Measurements from ENCODE around the gene HOTAIR.
A peak's percentile ranks its signal among the peaks of the same experiment; 100 is the strongest.

HOTAIR gene

DNA sequence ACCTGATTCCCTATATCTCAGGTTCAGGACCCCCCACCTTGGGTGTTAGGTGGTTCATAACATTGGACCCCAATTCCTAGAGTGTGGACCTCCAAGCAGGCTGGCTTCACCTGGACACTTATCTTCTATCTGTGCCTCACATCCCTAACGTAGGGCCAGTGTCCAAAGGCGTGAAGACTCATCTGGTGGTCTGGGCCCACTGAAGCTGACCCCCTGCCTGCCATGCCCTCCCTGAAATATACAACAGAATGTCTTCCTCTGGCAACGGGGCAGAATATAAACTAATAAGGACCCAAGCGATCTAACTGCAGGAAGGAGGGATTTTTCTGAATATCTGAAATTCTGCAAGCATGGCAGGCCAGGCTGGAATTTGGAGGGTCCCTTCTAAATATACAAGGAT, 30.5 kb downstream of the HOTAIR start:
- no peak for DNase-seq

DNA sequence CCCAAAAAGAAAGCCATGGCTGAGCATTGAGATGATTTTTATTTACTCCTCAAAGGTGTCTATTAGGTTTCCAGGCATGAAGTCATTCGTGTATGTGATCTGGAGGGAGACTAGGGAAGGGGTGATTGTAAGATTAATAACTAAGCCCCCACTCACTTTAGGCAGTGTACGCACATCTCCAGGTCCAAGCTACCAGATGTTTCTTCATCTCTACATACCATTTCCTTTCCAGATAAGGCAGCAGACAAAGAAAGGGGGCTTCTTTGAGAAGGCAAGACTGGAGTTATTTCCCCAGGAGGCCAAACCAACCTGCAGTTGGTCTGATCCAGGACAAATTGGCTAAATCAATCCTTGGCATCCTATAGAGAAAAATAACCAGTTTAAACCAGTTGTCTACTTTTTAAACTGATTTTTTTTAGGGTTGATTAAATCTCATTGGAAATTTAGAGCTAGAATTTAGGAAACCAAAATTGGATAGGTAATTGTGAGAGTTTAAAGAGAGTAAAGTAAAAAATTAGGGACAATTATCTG, 32.2 kb downstream of the HOTAIR start:
- DNase-seq, result no peak

DNA sequence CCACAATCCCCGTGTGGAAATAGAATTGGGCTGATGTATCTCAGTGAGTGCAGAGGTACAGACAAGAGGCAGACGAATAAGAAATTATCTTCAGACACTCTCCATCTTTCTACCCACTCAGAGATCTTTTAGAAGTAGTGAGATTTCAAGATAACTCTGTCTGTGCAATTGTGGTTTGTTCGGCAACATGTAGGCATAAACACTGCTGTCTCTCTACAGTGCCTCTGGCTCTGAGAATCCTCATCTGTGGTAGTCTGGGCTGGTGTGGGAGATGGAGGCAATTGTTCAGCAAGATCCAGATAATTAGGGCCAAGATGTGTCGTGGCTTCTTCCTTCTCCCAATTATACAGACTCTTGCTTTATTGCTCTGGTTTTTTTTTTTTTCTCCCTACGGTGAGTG, 33.0 kb downstream of the HOTAIR start:
- no peak for DNase-seq

GRCh38 chr12:53941187-53941586, 33.6 kb downstream of the HOTAIR start:
- DNase-seq, result no peak

DNA sequence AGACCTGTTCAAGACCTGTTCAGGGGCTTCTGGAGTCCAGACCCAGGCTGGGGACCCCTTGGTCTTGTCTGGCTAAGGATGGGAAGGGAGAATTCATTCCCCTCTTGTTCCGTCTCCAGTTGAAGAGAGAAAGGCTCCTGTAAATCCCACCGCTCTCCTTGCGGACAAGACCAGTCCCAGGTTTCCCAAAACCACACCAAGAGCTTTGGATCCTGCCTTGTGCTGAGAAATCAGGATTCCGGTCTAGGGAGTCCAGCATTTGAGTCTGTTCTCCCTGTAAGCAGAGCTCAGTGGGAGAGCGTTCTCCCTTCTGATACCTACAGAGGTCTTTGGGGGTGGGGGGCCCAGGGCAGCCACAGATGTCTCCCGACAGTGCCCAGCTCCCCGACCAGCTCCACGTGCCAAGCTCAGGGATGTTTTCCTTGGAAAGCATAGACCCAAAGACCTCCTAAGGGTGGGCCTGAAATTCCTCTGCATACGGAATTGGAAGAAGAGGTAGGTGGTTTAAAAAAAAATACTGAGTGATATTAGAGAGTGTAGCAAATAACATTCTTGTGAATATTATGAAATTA, 34.2 kb downstream of the HOTAIR start:
- no peak for DNase-seq

GRCh38 chr12:53939141-53940108, 35.3 kb downstream of the HOTAIR start:
- DNase-seq, result peak; percentile 42

GRCh38 chr12:53938326-53939140, 36.2 kb downstream of the HOTAIR start, which contains the start of gene HOXC13:
TSS of gene HOXC13 (plus strand) at chr12:53938831. CDS start at chr12:53938907, 76 bp downstream.
- DNase-seq, result peak; percentile 41

GRCh38 chr12:53937596-53938325, 37.0 kb downstream of the HOTAIR start:
- no peak for DNase-seq

- no peak for DNase-seq
These were observed 37.7 kb downstream of the HOTAIR start for GRCh38 chr12:53937099-53937498.

DNA sequence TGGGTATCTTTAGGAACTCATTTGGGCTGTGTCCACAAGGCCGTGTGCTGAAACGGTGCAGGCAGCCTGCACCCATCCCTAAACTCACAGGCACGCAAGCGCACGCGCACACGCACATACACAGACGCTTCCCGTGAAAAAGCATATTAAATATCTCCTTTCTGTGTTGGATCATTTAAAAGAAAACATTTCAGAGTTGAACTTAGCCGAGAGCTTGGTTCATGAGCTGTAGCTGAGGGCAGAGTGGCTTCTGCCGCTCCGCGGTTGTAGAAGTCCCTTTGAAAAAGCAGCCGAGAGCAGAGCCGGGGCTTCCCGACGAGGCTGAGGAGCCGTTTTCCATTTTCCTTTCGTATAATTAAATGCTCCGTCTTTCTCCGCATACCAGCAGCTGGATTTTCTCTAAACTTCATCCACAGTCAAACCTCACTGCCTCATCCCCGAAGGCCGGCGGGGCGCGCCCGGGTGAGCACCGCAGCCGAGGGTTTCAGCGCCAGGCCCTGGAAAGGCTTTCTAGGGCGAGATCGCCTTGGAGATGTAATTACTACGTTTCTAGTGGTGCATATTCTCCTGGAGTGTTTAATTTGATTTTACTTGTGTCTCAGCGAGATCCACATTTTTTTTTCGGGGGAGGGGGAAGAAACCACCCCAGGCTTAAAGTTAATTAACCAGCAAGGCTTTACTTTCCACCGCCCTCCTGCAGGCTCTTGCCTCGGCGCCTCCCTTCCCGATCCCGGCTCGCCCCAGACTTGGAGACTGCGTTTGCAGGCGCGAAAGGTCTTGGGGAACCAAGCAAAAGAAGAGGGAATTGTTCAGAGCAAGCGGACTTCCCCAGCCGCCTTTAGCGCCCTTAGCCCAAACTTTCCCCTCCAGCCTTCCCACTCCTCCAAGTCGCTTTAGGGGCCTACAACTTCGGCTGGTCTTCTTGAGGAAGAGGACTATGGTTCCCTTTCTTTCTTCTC, 39.1 kb downstream of the HOTAIR start:
- DNase-seq, result no peak

- no peak for DNase-seq
These were observed 41.8 kb downstream of the HOTAIR start for GRCh38 chr12:53932915-53933314.

GRCh38 chr12:53931844-53932581, 42.7 kb downstream of the HOTAIR start:
- no peak for DNase-seq

DNA sequence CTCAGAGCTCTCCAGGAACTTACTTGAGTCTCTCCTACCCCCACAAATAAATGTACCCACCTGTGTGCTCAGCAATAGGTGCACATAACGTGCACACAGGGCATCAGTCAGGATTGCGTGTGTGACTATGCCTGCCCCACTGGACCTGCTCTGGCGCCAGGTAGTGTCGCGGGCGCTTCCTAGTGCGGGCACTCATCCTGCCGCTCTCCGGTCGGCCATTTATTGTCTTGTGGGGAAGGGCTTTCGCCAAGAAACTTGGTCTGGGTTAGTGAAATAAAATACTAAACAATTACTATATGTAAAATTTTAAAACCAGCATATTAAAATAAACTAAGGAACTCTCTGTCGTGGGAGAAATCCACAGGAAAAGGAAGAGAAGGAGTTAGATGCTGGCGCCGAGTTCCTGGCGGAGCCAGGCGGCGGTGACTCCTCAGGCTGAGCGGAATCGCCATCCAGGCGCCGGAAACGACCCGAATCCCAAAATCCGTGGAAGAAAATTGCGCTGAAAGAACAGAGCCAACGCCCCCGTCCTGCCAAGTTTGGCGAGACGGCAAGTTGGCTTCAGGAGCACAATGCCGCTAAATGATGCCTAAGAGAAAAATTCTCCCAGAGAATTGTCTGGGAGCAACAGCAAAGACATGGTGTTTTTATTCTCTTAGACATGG, 44.0 kb downstream of the HOTAIR start:
- DNase-seq, result no peak

DNA sequence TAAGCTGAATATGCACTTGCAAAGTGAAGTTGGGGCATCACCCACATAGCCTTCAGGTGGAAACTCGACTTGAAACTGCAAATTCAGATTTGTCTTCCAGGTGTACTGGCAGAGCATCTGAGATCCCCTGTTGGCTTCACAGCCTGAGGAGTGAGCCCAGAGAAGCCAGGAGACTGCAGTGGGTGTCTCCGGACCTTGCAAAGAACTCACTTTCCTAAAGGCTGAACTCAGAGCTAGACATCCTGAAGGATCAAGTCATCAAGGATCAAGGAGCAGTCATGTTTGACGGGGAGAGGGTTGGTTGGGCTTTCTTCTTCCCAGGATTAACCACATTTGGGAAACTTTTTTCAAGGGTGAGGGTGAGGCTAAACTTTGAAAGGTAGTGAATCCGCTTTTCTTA, 45.2 kb downstream of the HOTAIR start:
- DNase-seq, result no peak

- DNase-seq, result no peak
These were observed 46.5 kb downstream of the HOTAIR start for GRCh38 chr12:53928054-53928835.

DNA sequence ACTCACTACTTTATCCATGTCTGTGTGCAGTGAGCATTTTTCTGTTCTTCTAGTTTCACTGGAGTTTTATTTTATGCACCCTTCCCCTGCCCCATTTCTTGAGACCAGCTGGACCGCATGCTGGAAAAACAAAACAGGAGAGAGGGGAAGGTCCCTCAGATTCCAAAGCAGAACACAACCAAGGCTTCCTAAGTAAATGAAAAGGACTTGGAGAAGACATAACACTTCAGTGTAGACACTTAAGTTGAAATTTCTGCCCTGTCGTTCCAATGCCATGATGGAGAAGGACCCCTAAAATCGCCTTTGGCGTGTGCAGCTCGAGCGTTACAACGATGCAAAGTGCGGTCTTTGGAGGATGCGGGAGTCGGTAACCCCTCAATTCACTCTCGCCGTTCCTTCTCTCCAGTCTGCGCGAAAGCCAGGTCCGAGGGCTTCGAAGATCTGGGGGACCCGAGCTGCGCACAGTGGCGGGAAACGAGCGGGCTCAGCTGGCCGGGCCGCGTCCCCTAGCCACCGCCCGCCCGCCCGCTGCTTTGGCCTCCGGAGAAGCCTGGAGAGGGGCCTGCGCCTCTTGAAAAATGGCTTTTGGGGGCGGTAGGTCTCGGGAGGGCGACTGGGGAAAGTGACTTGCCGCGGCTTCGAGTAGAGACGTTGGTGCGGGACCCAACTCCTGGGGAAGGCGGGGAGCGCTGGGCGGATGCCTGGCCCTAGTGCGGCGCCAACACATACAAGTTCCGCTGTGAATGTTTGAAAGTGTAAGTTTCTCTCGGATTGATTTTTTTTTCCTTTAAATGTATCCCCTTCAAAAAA, 47.3 kb downstream of the HOTAIR start:
- DNase-seq, result no peak

DNA sequence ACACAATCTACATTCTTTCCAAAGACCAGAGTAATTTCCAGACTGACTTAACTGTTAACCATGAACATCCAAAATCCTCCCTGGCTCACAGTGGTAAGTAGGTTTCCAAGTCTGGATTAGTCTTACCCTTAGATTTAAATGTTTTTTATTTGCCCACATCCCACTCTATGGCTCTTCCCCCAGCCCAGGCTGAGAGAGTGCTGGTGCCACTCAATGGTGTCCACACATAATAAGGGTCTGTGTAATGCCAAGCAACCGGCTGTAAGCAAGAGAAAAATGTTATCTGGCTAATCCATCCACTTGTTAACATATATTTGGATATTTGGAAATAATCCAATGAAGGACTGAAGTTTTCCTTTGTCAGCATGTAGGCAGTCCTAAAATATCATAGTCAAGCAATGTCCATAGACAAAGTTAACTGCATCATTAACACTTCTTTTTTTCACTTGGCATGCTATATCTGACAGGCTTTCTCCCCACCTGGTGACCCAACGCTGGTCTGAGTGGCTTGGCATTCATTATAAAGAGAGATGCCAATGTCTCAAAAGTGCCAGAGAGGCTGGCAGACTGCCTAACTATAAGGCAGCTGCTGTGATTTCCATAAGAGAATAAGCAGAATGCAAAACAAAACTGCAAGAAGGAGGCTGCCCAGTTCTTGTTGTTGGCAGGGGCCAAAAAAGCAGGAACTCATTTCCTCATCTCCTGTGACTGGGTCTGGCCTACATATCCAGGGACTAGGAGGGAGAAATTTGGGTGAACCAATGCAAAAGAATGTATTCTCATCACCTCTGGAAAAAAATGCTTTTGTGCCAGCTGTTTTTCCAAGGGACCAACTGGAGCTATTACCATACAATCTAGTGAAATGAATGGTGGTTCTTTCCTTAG, 50.0 kb downstream of the HOTAIR start:
- DNase-seq, result no peak

Data from fibroblast of skin of abdomen (primary cell).